Testis (tissue), 3 donors: ENCODE results near the gene SPTBN4. TPM values are rescaled to one million over a fixed set of nuclear protein-coding genes. Genes with fewer than 3 reads are reported as not detected.
A peak's percentile ranks its signal among the peaks of the same experiment; 100 is the strongest.

Experiments used
- DNase-seq: peaks from one replicate; pipeline ENCODE4 v3.0.0-alpha.2; 2019
- H3K27ac ChIP-seq, 2 donors: fragments of 200-600 bp; sonication (generic); one replicate each; pipeline ENCODE4 v1.5.1; 2019
- H3K27me3 ChIP-seq: fragments of 200-600 bp; sonication (generic); one replicate; pipeline ENCODE4 v1.5.1; 2019
- H3K36me3 ChIP-seq: fragments of 200-600 bp; sonication (generic); one replicate; pipeline ENCODE4 v1.5.1; 2017; ENCODE audit warnings: low read depth; ENCODE audit errors: missing control alignments
- H3K4me1 ChIP-seq: fragments of 200-600 bp; sonication (generic); one replicate; pipeline ENCODE4 v1.5.1; 2019
- H3K4me3 ChIP-seq, 2 donors: fragments of 200-600 bp; sonication (generic); one replicate each; pipeline ENCODE4 v1.5.1; 2017 to 2019
- H3K9me3 ChIP-seq: fragments of 200-600 bp; sonication (generic); one replicate; pipeline ENCODE4 v1.5.1; 2017
- POLR2A ChIP-seq: fragments of 450-650 bp; IDR thresholded peaks from one replicate; pipeline ENCODE4 v1.6.1; 2017; ENCODE audit warnings: antibody characterized with exemption, mild to moderate bottlenecking, moderate library complexity
- WGBS, 2 donors: methylation state at CpG; one replicate each; pipeline ENCODE4 v1.1.5; 2018; 5-methylcytosine and 5-hydroxymethylcytosine counted together
- intact Hi-C: fragments of 100-400 bp; cut with DNase I; formaldehyde crosslinking; loops from one replicate; pipeline ENCODE4 v1.15.1; 2023; ENCODE audit warnings: low total_unique reads
- polyA plus RNA-seq: library from polyadenylated mRNA; stranded (reverse); fragments of 350-450 nt; fragmentation: Illumina TruSeq; extraction: RNeasy Lipid Tissue Mini Kit (QIAGEN cat#74804); gene quantifications from one replicate; pipeline ENCODE4 v1.2.3, GENCODE V29; 2014; ENCODE audit warnings: low read depth, low replicate concordance; ENCODE audit not compliant: insufficient read depth
- total RNA-seq, 2 donors: library from RNA; depleted of rRNA; stranded (reverse); fragments of >200 nt; gene quantifications; one replicate each; pipeline ENCODE4 v1.2.3, GENCODE V29; 2016
- TF ChIP-seq, protein P1 (sequence below), 3 experiments: fragments of 450-650 bp in 2 of 3; fragments of 200-600 bp in 1 of 3; sonication (generic) in 1 of 3; IDR thresholded peaks; one replicate each; pipeline ENCODE4 v1.5.1; 2016 to 2019; ENCODE audit warnings: antibody characterized with exemption in 3 of 3, mild to moderate bottlenecking in 2 of 3, moderate library complexity in 1 of 3

The SPTBN4 gene
- total and polyA plus RNA-seq, 3 donors from 2014 or later = 7.2 to 27.9 (median 18.3) TPM

DNA sequence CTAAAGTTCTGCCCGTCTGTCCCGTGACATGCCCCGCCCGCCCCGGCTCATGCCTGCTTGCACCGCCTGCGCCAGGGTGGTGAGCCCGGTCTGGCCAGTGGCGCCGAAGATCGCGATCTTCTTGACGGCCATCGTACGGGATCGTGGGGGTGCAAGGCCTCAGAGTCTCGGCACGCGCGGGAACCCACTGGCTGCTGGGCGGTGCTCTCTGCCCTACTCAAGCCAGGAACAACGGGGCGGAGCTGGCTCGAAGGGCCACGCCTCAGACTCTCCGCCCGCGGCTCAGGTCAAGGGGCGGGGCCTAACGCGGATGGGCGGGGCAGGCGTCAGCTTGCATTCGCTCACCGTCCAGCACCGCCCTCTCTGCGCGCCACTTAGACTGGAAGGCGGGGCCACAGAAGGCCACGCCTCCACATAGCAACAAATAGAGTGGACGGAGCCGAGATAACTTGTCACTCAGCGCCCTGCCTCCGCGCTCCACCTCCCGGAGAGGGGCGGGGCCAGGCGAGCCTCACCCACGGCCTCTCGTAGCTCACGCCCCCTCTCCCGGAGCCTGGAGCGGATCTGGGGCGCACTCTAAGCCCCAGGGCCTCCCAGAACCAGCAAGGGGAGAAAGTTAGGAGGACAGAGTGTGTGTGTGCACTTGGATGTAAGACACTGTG lies 1.1 kb upstream of the SPTBN4 start, which contains the start of gene BLVRB:
BLVRB (minus strand) TSS at position 189 of the 662 bp plus-strand sequence; CDS start at position 132, 57 bp downstream.
- peaks cover 26% of the 10 kb centered on the region for H3K4me1 ChIP-seq
- no peaks in the 10 kb centered on the region for H3K27me3 ChIP-seq
- intact Hi-C loops = no loop called here
- H3K27ac ChIP-seq = peak within 1 kb of the TSS; percentile 81 to 87
- H3K4me3 ChIP-seq = peak within 1 kb of the TSS; percentile 80
- DNase-seq = peak; percentile 100
- no peaks in the 10 kb centered on the region for H3K9me3 ChIP-seq
- no peaks in the 10 kb centered on the region for H3K36me3 ChIP-seq
- peak; percentile 60 for TF ChIP-seq POLR2A
- TF ChIP-seq, protein P1, sequence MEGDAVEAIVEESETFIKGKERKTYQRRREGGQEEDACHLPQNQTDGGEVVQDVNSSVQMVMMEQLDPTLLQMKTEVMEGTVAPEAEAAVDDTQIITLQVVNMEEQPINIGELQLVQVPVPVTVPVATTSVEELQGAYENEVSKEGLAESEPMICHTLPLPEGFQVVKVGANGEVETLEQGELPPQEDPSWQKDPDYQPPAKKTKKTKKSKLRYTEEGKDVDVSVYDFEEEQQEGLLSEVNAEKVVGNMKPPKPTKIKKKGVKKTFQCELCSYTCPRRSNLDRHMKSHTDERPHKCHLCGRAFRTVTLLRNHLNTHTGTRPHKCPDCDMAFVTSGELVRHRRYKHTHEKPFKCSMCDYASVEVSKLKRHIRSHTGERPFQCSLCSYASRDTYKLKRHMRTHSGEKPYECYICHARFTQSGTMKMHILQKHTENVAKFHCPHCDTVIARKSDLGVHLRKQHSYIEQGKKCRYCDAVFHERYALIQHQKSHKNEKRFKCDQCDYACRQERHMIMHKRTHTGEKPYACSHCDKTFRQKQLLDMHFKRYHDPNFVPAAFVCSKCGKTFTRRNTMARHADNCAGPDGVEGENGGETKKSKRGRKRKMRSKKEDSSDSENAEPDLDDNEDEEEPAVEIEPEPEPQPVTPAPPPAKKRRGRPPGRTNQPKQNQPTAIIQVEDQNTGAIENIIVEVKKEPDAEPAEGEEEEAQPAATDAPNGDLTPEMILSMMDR (IDR thresholded peaks at IDR 0.05) = no peak
- WGBS, 2 donors = 0 to 2% methylated on average over 8 to 52 of the region's 54 CpGs

DNA sequence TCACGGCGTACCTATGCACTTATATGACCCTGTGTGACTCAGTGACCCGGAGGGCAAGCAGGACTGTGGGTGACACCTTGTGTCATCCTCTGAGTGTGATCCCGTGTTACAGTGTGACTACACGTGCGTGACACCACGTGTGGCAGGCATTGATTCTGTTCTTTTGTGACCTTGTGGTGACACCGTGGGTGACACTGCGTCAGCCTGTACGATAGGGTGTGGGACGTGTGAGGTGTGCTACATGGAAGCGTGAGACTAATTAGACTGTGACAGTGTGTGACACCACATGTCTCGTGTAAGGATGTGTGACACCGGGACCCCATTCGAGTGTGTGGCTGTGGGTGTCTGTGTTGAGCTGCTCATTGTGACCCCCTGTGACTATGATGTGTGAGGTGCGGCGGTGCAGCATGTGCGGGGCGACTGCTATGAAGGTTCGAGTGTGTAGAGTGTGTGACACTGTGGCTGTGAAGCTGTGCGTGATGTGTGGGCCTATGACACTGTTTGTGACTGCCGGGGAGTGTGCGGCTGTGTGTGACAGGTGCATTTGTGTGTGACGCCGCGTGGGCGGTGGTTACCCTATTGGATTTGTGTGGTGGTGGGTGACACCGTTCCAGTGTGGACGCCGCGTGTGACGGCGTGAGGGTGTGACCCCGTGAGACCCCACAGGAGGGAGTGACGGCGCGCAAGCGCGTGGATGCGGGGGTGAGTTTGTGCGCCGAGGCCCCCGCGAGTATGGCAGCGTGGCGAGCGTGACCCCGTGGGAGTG lies 399 bp upstream of the SPTBN4 start:
- peak; percentile 39 for DNase-seq
- Histone ChIP-seq H3K27me3 (no peaks in the 10 kb centered on the region), H3K4me3 (peak overlapping the region; percentile 57 to 80), H3K4me1 (peaks cover 26% of the 10 kb centered on the region), H3K9me3 (no peaks in the 10 kb centered on the region), H3K36me3 (no peaks in the 10 kb centered on the region), H3K27ac (peak overlapping the region in 1 of 2 donors; percentile 9)
- 5 to 20% methylated on average over 17 to 48 of the region's 48 CpGs for WGBS, 2 donors
- TF ChIP-seq, protein P1 (IDR thresholded peaks at IDR 0.05) = no peak
- no peak for TF ChIP-seq POLR2A
- intact Hi-C loops = no loop called here

DNA sequence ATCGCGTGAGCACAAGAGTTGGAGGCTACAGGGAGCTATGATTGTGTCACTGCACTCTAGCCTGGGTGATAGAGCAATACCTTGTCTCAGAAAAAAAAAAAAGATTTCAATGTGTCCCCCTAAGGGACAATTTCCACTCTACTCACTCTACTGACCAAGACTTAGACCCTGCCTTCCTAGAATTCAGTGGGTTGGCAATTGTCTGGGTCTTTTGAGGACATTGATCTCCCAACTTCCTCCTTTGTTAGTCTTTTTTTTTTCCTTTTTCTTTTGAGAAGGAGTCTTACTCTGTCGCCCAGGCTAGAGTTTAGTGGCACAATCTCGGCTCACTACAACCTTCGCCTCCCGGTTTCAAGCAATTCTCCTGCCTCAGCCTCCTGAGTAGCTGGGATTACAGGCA lies 2.2 kb downstream of the SPTBN4 start:
- Histone ChIP-seq H3K27me3 (no peaks in the 10 kb centered on the region), H3K36me3 (no peaks in the 10 kb centered on the region), H3K9me3 (no peaks in the 10 kb centered on the region), H3K4me3 (no peak overlapping the region), H3K27ac (no peak overlapping the region), H3K4me1 (peaks cover 26% of the 10 kb centered on the region)
- intact Hi-C loops = no loop called here
- WGBS, 2 donors = 89 to 93% methylated on average over 6 of the region's 6 CpGs
- DNase-seq = no peak
- TF ChIP-seq, protein P1 (IDR thresholded peaks at IDR 0.05) = no peak
- TF ChIP-seq POLR2A = no peak

DNA sequence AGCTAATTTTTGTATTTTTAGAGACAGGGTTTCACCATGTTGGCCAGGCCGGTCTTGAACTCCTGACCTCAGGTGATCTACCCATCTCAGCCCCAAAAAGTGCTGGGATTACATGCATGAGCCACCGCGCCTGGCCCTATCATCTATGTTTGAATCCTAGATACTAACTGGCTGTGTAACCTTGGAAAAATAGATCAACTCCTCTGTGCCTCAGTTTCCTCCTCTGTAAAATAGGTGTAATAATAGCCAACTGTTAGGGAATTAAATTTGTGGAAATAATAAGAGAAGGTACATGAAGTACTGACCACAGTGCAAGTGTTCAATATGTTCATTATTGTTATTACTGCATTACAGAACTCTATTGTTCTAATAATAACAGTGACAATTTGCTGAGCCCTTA lies 4.3 kb downstream of the SPTBN4 start:
- no peak overlapping the region for H3K4me3 ChIP-seq
- WGBS, 2 donors = 96% methylated on average over 3 of the region's 3 CpGs
- H3K36me3 ChIP-seq = no peaks in the 10 kb centered on the region
- H3K4me1 ChIP-seq = peaks cover 11% of the 10 kb centered on the region
- no peaks in the 10 kb centered on the region for H3K27me3 ChIP-seq
- intact Hi-C loops = no loop called here
- no peak for DNase-seq
- no peaks in the 10 kb centered on the region for H3K9me3 ChIP-seq
- TF ChIP-seq, protein P1 (IDR thresholded peaks at IDR 0.05) = no peak
- TF ChIP-seq POLR2A = no peak
- H3K27ac ChIP-seq = no peak overlapping the region
